Stomach (tissue), 9 donors: Measurements from ENCODE around the gene PALD1. TPM values are rescaled to one million over a fixed set of nuclear protein-coding genes. Genes with fewer than 3 reads are reported as not detected.
"Not testable (repeated sequence)": the region's sequence is repeated elsewhere in the genome, so short reads cannot be mapped to it uniquely, and the experiment has no call there.

Experiments
- DNase-seq, 2 donors: peaks; one replicate each; pipeline versions ENCODE4 v3.0.0 to v3.0.0-alpha.2; 2013 to 2019
- H3K27ac ChIP-seq, 5 donors: fragments of 200-600 bp in 4 of 5; sonication (generic) in 4 of 5; one replicate each; pipeline ENCODE4 v1.5.1; 2013 to 2019; ENCODE audit warnings: mild to moderate bottlenecking in 1 of 5, moderate library complexity in 1 of 5
- H3K27me3 ChIP-seq, 3 donors: fragments of 200-600 bp; sonication (generic); one replicate each; pipeline ENCODE4 v1.5.1; 2017 to 2019; ENCODE audit warnings: mixed run types in 1 of 3
- H3K36me3 ChIP-seq, 4 donors: fragments of 200-600 bp; sonication (generic); 1 replicate in 3 of 4; 2 replicates in 1 of 4; pipeline ENCODE4 v1.5.1; 2016 to 2019
- H3K4me1 ChIP-seq, 4 donors: fragments of 200-600 bp; sonication (generic); one replicate each; pipeline ENCODE4 v1.5.1; 2016 to 2019
- H3K4me3 ChIP-seq, 4 donors: fragments of 200-600 bp; sonication (generic) in 3 of 4; one replicate each; pipeline ENCODE4 v1.5.1; 2016 to 2019; ENCODE audit warnings: mild to moderate bottlenecking in 1 of 4
- H3K9me3 ChIP-seq, 4 donors: fragments of 200-600 bp; sonication (generic); one replicate each; pipeline ENCODE4 v1.5.1; 2016 to 2019
- CTCF ChIP-seq, 7 experiments: fragments of 450-650 bp in 4 of 7; fragments of 200-600 bp in 3 of 7; sonication (generic) in 3 of 7; IDR thresholded peaks; one replicate each; pipeline ENCODE4 v1.5.1; 2016 to 2019; ENCODE audit warnings: antibody characterized with exemption in 7 of 7, control low read depth in 2 of 7, mild to moderate bottlenecking in 1 of 7
- EP300 ChIP-seq: sonication (generic); formaldehyde crosslinking; IDR thresholded peaks from one replicate; pipeline ENCODE4 v1.6.1; 2017; ENCODE audit warnings: antibody characterized with exemption
- POLR2A ChIP-seq, 4 donors: fragments of 450-650 bp; IDR thresholded peaks; one replicate each; pipeline ENCODE4 v1.6.1; 2016; ENCODE audit warnings: antibody characterized with exemption in 4 of 4, control low read depth in 2 of 4, mild to moderate bottlenecking in 1 of 4, moderate library complexity in 1 of 4
- POLR2AphosphoS5 ChIP-seq, 3 donors: sonication (generic); formaldehyde crosslinking; IDR thresholded peaks; one replicate each; pipeline ENCODE4 v1.6.1; 2016; ENCODE audit warnings: antibody characterized with exemption in 3 of 3
- WGBS, 5 donors: extraction: QIAGEN DNeasy Blood & Tissue Kit in 3 of 5; methylation state at CpG; one replicate each; pipeline versions ENCODE4 v1.1.5 to v1.1.7; 2013 to 2018; 5-methylcytosine and 5-hydroxymethylcytosine counted together
- intact Hi-C: fragments of 100-400 bp; cut with DNase I; formaldehyde crosslinking; loops from one replicate; pipeline ENCODE4 v1.15.1; 2023; ENCODE audit warnings: low total_unique reads
- polyA plus RNA-seq, 3 donors: library from polyadenylated mRNA; stranded (reverse); fragments of 200-250 nt; gene quantifications; one replicate each; pipeline ENCODE4 v1.2.3, GENCODE V29; 2013
- total RNA-seq, 5 donors: library from RNA; depleted of rRNA; stranded (reverse); fragments of >200 nt; gene quantifications; one replicate each; pipeline versions ENCODE4 v1.1.0 to v1.2.3, GENCODE V29; 2014 to 2016
- donor health status: healthy with polysubstance abuse.
- donor health status: Bipolar disorder and iron deficiency.
- donor health status: healthy.

The PALD1 gene
- total and polyA plus RNA-seq, 8 donors = 2.4 to 25.1 (median 4.0) TPM

DNA sequence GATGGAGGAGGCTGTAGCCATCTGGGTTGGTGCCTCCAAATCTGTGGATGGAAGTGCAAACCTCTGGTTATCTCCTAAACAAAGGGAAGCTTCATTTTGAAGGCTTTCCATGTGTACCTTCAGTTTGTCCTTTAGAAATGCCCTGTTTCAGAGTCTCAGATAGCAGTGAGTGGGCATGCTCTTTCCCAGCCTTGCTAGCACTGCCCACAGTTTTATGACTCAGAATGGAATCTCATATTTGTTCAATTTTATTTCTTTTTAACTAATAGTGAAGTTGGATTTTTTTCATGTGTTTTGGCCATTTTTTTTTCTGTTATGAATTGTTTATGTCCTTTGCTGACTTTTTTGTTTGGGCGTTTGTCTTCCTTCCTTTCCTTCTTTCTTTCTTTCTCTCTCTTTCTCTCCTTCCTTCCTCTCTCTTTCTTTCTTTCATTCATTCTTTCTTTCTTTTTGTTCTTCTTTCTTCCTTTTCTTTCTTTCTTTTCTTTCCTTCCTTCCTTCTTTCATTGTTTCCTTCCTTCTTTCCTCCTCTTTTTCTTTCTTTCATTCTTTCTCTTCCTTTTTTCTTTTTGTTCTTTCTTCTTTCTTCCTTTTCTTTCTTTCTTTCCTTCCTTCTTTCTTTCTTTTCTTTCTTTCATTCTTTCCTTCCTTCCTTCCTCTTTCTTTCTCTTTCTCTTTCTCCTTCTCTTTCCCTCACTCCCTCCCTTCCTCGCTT is 98.4 kb downstream of the PALD1 start:
- H3K9me3 ChIP-seq = no peaks in the 10 kb centered on the region
- TF ChIP-seq POLR2A (IDR thresholded peaks at IDR 0.05) (no peak), POLR2AphosphoS5 (IDR thresholded peaks at IDR 0.05) (no peak), EP300 (no peak), CTCF (IDR thresholded peaks at IDR 0.05) (no peak)

GRCh38 chr10:70578371-70578947 is 99.9 kb downstream of the PALD1 start:
- Histone ChIP-seq H3K9me3 (no peaks in the 10 kb centered on the region), H3K4me3 (no peak overlapping the region), H3K27ac (peak overlapping the region in 2 of 5 donors; percentile 9 to 57), H3K4me1 (peaks cover 14 to 34% (median 30%) of the 10 kb centered on the region in 4 donors), H3K27me3 (no peaks in the 10 kb centered on the region), H3K36me3 (no peaks in the 10 kb centered on the region)
- DNase-seq = peak in 1 of 2 donors; percentile 60
- intact Hi-C loops = no loop called here
- TF ChIP-seq CTCF (IDR thresholded peaks at IDR 0.05) (no peak), POLR2A (IDR thresholded peaks at IDR 0.05) (no peak), EP300 (no peak), POLR2AphosphoS5 (IDR thresholded peaks at IDR 0.05) (peak in 1 of 3 donors; percentile 11)
- WGBS, 5 donors = 23 to 37% (median 32%) methylated on average over 7 of the region's 7 CpGs

More for the DNA sequence above, 98.4 kb downstream of the PALD1 start:
- intact Hi-C loops = no loop called here
- 65 to 94% (median 83%) methylated on average over 1 to 2 of the region's 2 CpGs for WGBS, 5 donors
- Histone ChIP-seq H3K4me3 (no peak overlapping the region), H3K27me3 (no peaks in the 10 kb centered on the region), H3K27ac (peak overlapping the region in 4 of 5 donors; percentile 23 to 73 (median 64)), H3K4me1 (peaks cover 14 to 34% (median 30%) of the 10 kb centered on the region in 4 donors), H3K36me3 (no peaks in the 10 kb centered on the region)
- no peak for DNase-seq

GRCh38 chr10:70579234-70580002 is 100.9 kb downstream of the PALD1 start:
- peak overlapping the region in 2 of 5 donors; percentile 2 to 47 for H3K27ac ChIP-seq
- intact Hi-C loops = no loop called here
- no peaks in the 10 kb centered on the region for H3K27me3 ChIP-seq
- no peak overlapping the region for H3K4me3 ChIP-seq
- no peak for TF ChIP-seq POLR2AphosphoS5 (IDR thresholded peaks at IDR 0.05)
- TF ChIP-seq EP300 = no peak
- no peak for TF ChIP-seq CTCF (IDR thresholded peaks at IDR 0.05)
- TF ChIP-seq POLR2A (IDR thresholded peaks at IDR 0.05) = no peak
- no peaks in the 10 kb centered on the region for H3K36me3 ChIP-seq
- H3K9me3 ChIP-seq = no peaks in the 10 kb centered on the region
- 58 to 76% (median 74%) methylated on average over 3 of the region's 3 CpGs for WGBS, 5 donors
- DNase-seq = no peak
- peaks cover 14 to 37% (median 32%) of the 10 kb centered on the region in 4 donors for H3K4me1 ChIP-seq

- DNase-seq, intact Hi-C loops, H3K36me3 ChIP-seq, H3K27ac ChIP-seq, H3K9me3 ChIP-seq, H3K27me3 ChIP-seq, H3K4me3 ChIP-seq: not testable (repeated sequence)
- WGBS, 5 donors = 95 to 99% (median 97%) methylated on average over 5 of the region's 5 CpGs
- H3K4me1 ChIP-seq = peaks cover 7 to 36% (median 33%) of the 10 kb centered on the region in 4 donors
These were observed 102.6 kb downstream of the PALD1 start for GRCh38 chr10:70581176-70581575.
